RPMI8226 (cell line): ENCODE measurements around the gene ADAM22.
"Not testable (repeated sequence)": the region's sequence is repeated elsewhere in the genome, so short reads cannot be mapped to it uniquely, and the experiment has no call there.

ENCODE experiments used
- DNase-seq: peaks from one replicate; pipeline ENCODE4 v3.0.0-alpha.2; 2015

The ADAM22 gene

GRCh38 chr7:87933953-87934698 lies at the start of gene ADAM22:
TSS of gene ADAM22 (plus strand) at chr7:87934251. CDS start at chr7:87934466, 215 bp downstream.
- peak; percentile 97 for DNase-seq

DNA sequence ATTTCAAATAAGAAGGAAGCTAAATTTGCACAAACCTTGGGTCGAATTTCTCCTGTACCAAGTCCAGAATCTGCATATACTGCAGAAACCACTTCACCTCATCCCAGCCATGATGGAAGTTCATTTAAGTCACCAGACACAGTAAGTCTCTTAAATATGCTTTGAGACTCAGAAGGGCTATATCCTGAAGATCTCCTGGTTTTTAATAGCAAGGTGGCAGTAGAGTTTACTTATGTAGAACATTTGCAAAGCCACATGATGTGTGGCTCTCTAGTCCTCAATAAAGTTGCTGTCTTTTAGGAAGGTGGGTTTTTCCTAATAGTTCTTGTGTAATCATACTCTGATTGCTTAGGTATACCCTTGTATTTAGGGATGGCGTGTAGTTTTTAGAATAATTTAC lies 49.0 kb upstream of the ADAM22 start:
- no peak for DNase-seq

DNA sequence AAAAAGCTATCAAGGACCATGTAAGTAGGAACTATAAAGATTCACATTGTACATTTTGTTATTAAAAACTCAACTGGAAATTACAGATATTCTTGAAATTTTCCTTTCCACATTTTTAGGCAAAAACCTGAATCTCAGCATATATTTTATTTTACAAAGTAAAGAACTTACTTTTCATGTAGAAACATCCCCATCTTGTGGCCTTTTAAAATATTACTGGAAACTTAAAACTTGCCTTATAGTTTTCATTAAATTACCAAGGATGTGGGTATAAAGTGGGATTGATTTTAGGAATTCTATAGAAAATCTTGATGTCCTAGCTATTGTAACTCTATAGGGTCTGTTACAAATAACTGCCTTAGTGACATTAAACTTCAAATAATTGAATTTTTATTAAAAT lies 47.2 kb upstream of the ADAM22 start:
- peak; percentile 35 for DNase-seq

- no peak for DNase-seq
These were observed 38.7 kb upstream of the ADAM22 start for GRCh38 chr7:87895363-87895762.

DNA sequence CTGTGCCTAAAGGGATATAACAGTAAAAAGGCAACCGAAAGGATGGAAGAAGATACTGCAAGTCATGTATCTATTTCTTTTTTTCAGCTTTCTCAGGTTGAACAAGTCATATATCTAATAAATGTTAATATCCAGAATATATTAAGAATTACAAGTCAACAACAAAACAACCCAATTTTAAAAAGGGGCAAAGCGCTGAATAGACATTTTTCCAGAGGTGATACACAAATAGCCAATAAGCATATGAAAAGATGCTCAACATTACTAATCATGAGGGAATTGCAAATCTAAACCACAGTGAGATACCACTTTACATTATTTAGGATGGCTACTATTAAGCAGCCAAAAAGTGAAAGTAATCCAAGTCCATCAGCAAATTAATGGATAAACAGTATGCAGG lies 34.8 kb upstream of the ADAM22 start:
- DNase-seq: no peak

DNA sequence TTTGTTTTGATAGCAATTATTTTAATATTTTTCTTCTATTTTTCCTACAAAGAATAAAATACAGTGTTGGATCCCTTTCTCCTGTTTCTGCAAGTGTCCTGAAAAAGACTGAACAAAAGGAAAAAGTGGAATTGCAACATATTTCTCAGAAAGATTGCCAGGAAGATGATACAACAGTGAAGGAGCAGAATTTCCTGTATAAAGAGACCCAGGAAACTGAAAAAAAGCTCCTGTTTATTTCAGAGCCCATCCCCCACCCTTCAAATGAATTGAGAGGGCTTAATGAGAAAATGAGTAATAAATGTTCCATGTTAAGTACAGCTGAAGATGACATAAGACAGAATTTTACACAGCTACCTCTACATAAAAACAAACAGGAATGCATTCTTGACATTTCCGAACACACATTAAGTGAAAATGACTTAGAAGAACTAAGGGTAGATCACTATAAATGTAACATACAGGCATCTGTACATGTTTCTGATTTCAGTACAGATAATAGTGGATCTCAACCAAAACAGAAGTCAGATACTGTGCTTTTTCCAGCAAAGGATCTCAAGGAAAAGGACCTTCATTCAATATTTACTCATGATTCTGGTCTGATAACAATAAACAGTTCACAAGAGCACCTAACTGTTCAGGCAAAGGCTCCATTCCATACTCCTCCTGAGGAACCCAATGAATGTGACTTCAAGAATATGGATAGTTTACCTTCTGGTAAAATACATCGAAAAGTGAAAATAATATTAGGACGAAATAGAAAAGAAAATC lies 26.7 kb upstream of the ADAM22 start:
- DNase-seq: not testable (repeated sequence)

DNA sequence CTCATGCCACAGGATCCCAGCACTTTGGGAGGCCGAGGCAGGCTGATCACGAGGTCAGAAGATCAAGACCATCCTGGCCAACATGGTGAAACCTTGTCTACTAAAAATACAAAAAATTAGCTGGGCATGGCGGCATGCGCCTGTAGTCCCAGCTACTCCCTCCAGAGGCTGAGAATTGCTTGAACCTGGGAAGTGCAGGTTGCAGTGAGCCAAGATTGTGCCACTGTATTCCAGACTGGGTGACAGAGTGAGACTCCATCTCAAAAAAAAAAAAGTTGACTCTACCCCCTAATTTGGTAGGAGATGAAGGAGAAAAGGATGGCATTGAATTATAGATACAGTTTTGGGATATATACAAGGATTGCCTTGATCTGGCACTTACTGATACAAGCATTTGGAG lies 25.2 kb upstream of the ADAM22 start:
- not testable (repeated sequence) for DNase-seq

DNA sequence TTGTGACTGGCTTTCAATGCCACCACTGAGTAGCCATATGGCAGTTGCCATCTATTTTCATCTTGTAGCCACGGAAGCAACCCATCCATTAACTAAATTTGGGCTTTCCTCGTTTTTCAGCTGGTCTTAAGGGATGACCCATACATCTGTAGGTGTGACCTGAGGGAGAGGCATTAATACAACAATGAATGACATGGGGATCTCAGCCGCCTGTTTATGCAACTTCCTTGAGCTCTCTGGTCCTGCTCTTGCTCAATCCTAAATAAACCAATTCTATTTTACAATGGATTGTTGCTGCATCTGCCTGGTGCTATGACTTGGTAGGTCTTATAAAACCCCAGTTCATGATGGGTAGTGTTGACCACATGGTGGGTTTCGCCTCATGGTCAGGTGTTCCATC lies 21.9 kb upstream of the ADAM22 start:
- DNase-seq: no peak

DNA sequence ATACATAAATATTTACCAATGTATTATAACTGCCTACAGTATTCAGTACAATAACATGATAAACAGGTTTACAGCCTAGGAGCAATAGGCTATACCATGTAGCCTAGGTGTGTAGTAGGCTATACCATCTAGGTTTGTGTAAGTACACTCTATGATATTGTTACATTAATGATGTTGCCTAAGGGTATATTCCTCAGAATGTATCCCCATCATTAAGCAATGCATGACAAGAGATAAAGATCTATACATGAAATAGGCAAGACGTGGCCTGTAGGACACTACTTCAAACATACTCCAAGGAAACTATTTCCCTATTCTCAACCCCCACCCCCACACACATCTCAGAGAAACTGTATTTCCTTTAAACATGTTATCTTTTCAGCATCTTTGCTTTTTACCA lies 15.3 kb upstream of the ADAM22 start:
- DNase-seq: no peak

- no peak for DNase-seq
These were observed 14.2 kb upstream of the ADAM22 start for GRCh38 chr7:87919875-87920274.

DNA sequence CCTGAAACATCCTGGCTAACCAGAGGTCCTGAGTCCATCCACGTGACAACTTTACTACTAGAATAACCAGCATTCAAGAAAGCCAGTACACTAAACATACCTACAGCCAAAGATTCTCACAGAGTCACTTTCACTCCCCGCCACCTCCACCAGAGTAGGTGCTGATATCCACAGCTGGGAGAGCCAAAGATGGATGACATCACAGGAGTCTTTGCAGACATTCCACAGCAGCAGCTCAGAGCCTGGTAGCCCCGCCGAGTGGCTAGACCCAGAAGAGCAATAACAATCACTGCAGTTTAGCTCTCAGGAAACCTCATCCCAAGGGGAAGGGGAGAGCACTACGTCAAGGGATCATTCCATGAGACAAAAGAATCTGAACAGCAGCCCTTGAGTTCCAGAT lies 13.5 kb upstream of the ADAM22 start:
- no peak for DNase-seq

- not testable (repeated sequence) for DNase-seq
These were observed 11.2 kb upstream of the ADAM22 start for GRCh38 chr7:87922759-87923395.

DNA sequence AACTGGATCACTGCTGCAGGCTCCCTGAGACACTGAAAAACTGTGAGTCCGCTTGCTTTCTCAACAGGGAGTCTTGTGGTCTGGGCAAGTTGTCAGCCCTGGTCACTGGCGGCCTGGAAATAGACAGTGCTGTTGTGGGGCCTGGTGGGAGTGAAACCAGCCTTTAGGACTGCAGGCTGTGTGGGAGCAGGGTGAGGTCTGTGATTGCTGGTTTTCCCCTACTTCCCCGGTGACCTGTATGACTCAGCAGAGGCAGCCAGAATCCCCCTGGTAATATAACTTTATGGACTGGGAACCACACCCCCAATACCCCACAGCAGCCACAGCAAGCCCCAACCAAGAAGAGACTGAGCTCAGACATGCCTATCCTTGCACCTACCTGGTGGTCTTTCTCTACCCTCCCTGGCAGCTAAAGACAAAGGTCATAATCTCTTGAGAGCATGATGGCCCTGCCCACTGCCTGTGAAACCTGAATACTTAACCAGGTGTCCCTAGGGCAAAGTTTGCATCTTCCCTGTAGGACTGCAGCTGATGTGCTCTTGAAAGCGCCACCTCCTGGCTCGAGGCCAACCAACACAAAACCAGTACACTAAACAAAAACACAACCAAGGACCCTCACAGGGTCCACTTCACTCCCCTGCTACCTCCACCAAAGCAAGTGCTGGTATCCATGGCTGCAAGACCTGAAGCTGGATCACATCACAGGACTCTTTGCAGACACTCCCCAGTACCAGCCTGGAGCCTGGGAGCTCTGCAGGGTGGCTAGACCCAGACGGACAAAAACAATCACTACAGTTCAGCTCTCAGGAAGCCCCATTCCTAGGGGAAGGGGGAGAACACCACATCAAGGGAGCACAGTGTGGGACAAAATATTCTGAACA lies 7.2 kb upstream of the ADAM22 start:
- peak; percentile 65 for DNase-seq

- no peak for DNase-seq
These were observed 472 bp upstream of the ADAM22 start for GRCh38 chr7:87933605-87933952.

GRCh38 chr7:87934699-87935383 lies 790 bp downstream of the ADAM22 start:
- DNase-seq: peak; percentile 49

DNA sequence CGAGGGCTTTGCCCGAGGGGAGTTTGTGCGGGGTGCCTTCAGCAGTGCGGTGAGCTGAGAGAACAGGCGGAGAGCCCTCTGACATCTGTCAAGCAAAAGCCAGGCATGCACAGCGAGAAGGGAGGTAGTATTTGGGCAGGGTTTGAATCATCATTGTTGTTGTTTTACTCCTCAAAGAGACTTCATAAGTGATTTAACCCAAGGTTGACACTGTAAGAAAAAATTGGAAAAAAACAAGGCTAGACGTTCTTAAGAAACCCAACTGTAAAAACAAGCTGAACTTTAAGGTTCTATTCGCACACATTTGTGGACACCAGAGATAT lies 1.3 kb downstream of the ADAM22 start:
- DNase-seq: no peak

DNA sequence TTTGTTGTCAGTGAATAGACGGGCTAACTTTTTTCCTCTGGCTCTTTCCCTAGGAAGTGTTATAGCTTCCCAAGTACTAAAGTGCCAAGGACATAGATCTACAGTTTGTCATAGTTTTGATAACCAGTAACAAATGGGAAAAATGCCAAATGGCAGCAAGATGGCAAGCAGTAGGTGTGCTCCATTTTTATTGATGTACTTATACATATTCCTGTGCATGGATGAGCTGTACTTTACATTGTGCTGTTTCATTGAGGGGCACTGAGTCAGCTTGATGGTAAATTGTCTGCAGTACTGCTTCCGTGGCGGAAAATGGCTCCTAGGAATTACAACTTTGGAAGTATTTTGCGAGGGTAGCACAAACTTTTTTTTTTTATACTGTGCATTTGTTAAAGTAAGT lies 7.1 kb downstream of the ADAM22 start:
- no peak for DNase-seq

GRCh38 chr7:87944547-87944946 lies 10.5 kb downstream of the ADAM22 start:
- DNase-seq: no peak

GRCh38 chr7:87945926-87946325 lies 11.9 kb downstream of the ADAM22 start:
- DNase-seq: not testable (repeated sequence)

GRCh38 chr7:87948371-87948770 lies 14.3 kb downstream of the ADAM22 start:
- no peak for DNase-seq

GRCh38 chr7:87959336-87959735 lies 25.3 kb downstream of the ADAM22 start:
- no peak for DNase-seq

GRCh38 chr7:87960239-87960638 lies 26.2 kb downstream of the ADAM22 start:
- DNase-seq: no peak

DNA sequence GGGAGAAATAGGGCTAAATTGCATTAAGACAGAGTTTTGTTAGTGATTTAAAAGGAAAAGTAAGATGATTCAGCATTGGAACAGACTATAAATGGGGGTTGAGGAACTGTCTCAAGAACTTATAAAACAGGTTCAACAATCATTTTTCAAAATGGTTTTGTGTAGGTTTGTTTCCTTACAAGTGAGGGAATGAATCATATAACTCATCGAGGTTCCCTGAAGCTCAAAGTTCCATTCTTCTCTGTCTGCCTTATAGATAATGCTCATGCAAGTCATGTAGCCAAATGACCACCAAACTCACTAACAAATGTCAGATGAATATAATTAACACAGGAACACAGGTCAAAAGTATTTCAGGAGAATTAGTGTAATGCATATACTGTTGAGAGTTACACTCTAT lies 27.7 kb downstream of the ADAM22 start:
- DNase-seq: no peak
